ENCODE measurements around the gene FRMPD4.
"Not testable (repeated sequence)": the region's sequence is repeated elsewhere in the genome, so short reads cannot be mapped to it uniquely, and the experiment has no call there.

FRMPD4 gene

GRCh38 chrX:12538096-12538495 lies 399.8 kb downstream of the FRMPD4 start:
- DNase-seq (ENCODE audit: low spot score): not testable (repeated sequence)

GRCh38 chrX:12542251-12542650 lies 404.0 kb downstream of the FRMPD4 start:
- DNase-seq (ENCODE audit: low spot score): not testable (repeated sequence)

- no peak for DNase-seq (ENCODE audit: low spot score)
Measured at GRCh38 chrX:12548341-12548740, 410.1 kb downstream of the FRMPD4 start.

- DNase-seq (ENCODE audit: low spot score): no peak
Measured at GRCh38 chrX:12548746-12549145, 410.5 kb downstream of the FRMPD4 start.

- DNase-seq (ENCODE audit: low spot score): no peak
Measured at GRCh38 chrX:12554206-12554605, 415.9 kb downstream of the FRMPD4 start.

GRCh38 chrX:12563121-12563520 lies 424.8 kb downstream of the FRMPD4 start:
- DNase-seq (ENCODE audit: low spot score): no peak

- no peak for DNase-seq (ENCODE audit: low spot score)
Measured at GRCh38 chrX:12564221-12564620, 425.9 kb downstream of the FRMPD4 start.

GRCh38 chrX:12567857-12568256 lies 429.6 kb downstream of the FRMPD4 start:
- DNase-seq (ENCODE audit: low spot score): no peak

GRCh38 chrX:12570859-12571501 lies 432.7 kb downstream of the FRMPD4 start:
- no peak for DNase-seq (ENCODE audit: low spot score)

- no peak for DNase-seq (ENCODE audit: low spot score)
Measured at GRCh38 chrX:12579311-12579710, 441.0 kb downstream of the FRMPD4 start.

- DNase-seq (ENCODE audit: low spot score): no peak
Measured at GRCh38 chrX:12580548-12580947, 442.3 kb downstream of the FRMPD4 start.

GRCh38 chrX:12581546-12581945 lies 443.3 kb downstream of the FRMPD4 start:
- no peak for DNase-seq (ENCODE audit: low spot score)

GRCh38 chrX:12582649-12583048 lies 444.4 kb downstream of the FRMPD4 start:
- no peak for DNase-seq (ENCODE audit: low spot score)

GRCh38 chrX:12583543-12583942 lies 445.3 kb downstream of the FRMPD4 start:
- DNase-seq (ENCODE audit: low spot score): no peak

- no peak for DNase-seq (ENCODE audit: low spot score)
Measured at GRCh38 chrX:12595720-12596119, 457.4 kb downstream of the FRMPD4 start.

- no peak for DNase-seq (ENCODE audit: low spot score)
Measured at GRCh38 chrX:12610079-12610478, 471.8 kb downstream of the FRMPD4 start.

- DNase-seq (ENCODE audit: low spot score): no peak
Measured at GRCh38 chrX:12611471-12611870, 473.2 kb downstream of the FRMPD4 start.

- no peak for DNase-seq (ENCODE audit: low spot score)
Measured at GRCh38 chrX:12614266-12614665, 476.0 kb downstream of the FRMPD4 start.

- no peak for DNase-seq (ENCODE audit: low spot score)
Measured at GRCh38 chrX:12615061-12615460, 476.8 kb downstream of the FRMPD4 start.

GRCh38 chrX:12617241-12617640 lies 479.0 kb downstream of the FRMPD4 start:
- no peak for DNase-seq (ENCODE audit: low spot score)

GRCh38 chrX:12647230-12647629 lies 509.0 kb downstream of the FRMPD4 start:
- no peak for DNase-seq (ENCODE audit: low spot score)

- no peak for DNase-seq (ENCODE audit: low spot score)
Measured at GRCh38 chrX:12648995-12649394, 510.7 kb downstream of the FRMPD4 start.

GRCh38 chrX:12657433-12657832 lies 519.2 kb downstream of the FRMPD4 start:
- DNase-seq (ENCODE audit: low spot score): no peak

- no peak for DNase-seq (ENCODE audit: low spot score)
Measured at GRCh38 chrX:12657881-12658280, 519.6 kb downstream of the FRMPD4 start.

GRCh38 chrX:12661464-12661863 lies 523.2 kb downstream of the FRMPD4 start:
- DNase-seq (ENCODE audit: low spot score): no peak
